Nephron progenitor cell (in vitro differentiated cells): ENCODE results near the gene BLACAT1.
"Not testable (repeated sequence)": the region's sequence is repeated elsewhere in the genome, so short reads cannot be mapped to it uniquely, and the experiment has no call there.

Source experiments
- DNase-seq: peaks from one replicate; pipeline ENCODE4 v3.0.0; 2021
- H3K27ac Mint-ChIP-seq: 2 replicates; pipeline ENCODE4 v1.8.0; 2021; ENCODE audit warnings: mild to moderate bottlenecking, moderate library complexity, mixed read lengths
- H3K27me3 Mint-ChIP-seq: 2 replicates; pipeline ENCODE4 v1.8.0; 2021; ENCODE audit warnings: mild to moderate bottlenecking, low read depth, mixed read lengths; ENCODE audit not compliant: poor library complexity
- H3K36me3 Mint-ChIP-seq: 2 replicates; pipeline ENCODE4 v1.8.0; 2021; ENCODE audit warnings: low read depth, mixed read lengths
- H3K4me1 Mint-ChIP-seq: 2 replicates; pipeline ENCODE4 v1.8.0; 2021; ENCODE audit warnings: mixed read lengths
- H3K4me3 Mint-ChIP-seq: 2 replicates; pipeline ENCODE4 v1.8.0; 2021; ENCODE audit warnings: mild to moderate bottlenecking, moderate library complexity, mixed read lengths
- H3K9me3 Mint-ChIP-seq: 2 replicates; pipeline ENCODE4 v1.8.0; 2021; ENCODE audit warnings: mild to moderate bottlenecking, moderate library complexity, mixed read lengths
- CTCF ChIP-seq: fragments of 200-600 bp; sonication (generic); IDR thresholded peaks from 2 replicates; pipeline ENCODE4 v1.5.0; 2021; ENCODE audit warnings: antibody characterized with exemption

The BLACAT1 gene

DNA sequence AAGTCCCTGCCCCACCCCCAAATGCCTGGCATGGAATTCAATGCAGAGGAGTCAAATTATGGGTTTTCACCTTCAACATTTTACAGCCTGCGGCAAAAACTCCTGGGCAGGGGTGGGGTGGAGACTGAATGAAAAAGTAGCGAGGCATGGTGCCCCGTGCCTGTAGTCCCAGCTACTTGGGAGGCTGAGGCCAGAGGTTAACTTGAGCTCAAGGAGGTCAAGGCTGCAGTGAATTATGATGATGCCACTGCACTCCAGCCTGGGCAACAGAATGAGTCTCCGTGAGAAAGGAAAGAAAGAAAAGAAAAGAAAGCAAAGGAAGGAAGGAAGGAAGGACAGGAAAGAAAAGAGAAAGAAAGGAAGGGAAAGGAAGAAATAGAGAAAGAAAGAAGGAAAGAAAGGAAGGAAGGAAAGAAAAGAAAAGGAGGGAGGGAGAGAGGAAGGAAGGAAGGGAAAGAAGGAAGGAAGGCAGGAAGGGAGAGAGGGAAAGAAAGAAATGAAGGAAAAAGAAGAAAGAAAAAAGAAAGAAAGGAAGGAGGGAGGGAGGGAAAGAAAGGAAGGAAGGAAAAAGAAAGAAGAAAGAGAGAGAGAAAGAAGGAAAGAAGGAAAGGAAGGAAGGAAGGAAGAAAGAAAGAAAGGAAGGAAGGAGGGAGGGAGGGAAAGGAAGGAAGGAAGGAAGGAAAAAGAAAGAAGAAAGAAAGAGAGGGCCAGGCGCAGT lies 45.1 kb downstream of the BLACAT1 start:
- H3K9me3 Mint-ChIP-seq: peaks cover 16% of the 10 kb centered on the region

DNA sequence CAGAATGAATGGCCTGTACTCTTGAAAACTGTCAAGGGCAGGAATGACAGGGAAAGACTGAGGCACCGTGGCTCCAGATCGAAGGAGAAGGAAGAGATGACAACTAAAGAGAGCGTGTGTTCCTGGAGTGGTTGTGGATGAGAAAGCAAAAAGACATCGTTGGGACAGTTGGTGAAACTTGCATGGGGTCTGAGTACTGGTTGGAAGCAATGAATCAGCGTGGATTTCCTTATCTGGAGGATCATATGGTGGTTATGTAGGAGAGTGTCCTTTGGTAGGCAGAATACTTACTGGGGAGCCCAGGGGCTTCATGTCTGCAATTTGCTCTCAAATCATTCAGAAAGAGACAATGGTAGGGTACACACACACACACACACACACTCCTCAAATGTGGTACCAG lies 47.9 kb downstream of the BLACAT1 start:
- Mint-ChIP-seq H3K9me3 (peaks cover 34% of the 10 kb centered on the region), H3K27ac (no peak overlapping the region), H3K27me3 (peaks cover 26% of the 10 kb centered on the region), H3K4me3 (no peak overlapping the region), H3K36me3 (peaks cover 18% of the 10 kb centered on the region), H3K4me1 (peaks cover 10% of the 10 kb centered on the region)
- no peak for DNase-seq
- no peak for TF ChIP-seq CTCF

More for the DNA sequence above, 45.1 kb downstream of the BLACAT1 start:
- peaks cover 25% of the 10 kb centered on the region for H3K27me3 Mint-ChIP-seq
- peaks cover 13% of the 10 kb centered on the region for H3K36me3 Mint-ChIP-seq
- DNase-seq: peak; percentile 19
- no peak for TF ChIP-seq CTCF
- H3K4me1 Mint-ChIP-seq: peaks cover 10% of the 10 kb centered on the region
- no peak overlapping the region for H3K4me3 Mint-ChIP-seq
- peak overlapping the region; percentile 2 for H3K27ac Mint-ChIP-seq

GRCh38 chr1:205406252-205406651 lies 49.6 kb downstream of the BLACAT1 start:
- not testable (repeated sequence) for H3K4me1 Mint-ChIP-seq, H3K4me3 Mint-ChIP-seq, H3K27ac Mint-ChIP-seq, DNase-seq
- peaks cover 18% of the 10 kb centered on the region for H3K36me3 Mint-ChIP-seq
- H3K9me3 Mint-ChIP-seq: peaks cover 38% of the 10 kb centered on the region
- H3K27me3 Mint-ChIP-seq: peaks cover 24% of the 10 kb centered on the region
